CD1c-positive myeloid dendritic cell (primary cell): ENCODE measurements around the gene TNFRSF25.
"Not testable (repeated sequence)": the region's sequence is repeated elsewhere in the genome, so short reads cannot be mapped to it uniquely, and the experiment has no call there.

Source experiments
- DNase-seq: peaks from one replicate; pipeline ENCODE4 v3.0.0-alpha.2; 2016; ENCODE audit errors: extremely low spot score

Gene TNFRSF25

GRCh38 chr1:6468729-6469461 lies 2.9 kb upstream of the TNFRSF25 start:
- no peak for DNase-seq

DNA sequence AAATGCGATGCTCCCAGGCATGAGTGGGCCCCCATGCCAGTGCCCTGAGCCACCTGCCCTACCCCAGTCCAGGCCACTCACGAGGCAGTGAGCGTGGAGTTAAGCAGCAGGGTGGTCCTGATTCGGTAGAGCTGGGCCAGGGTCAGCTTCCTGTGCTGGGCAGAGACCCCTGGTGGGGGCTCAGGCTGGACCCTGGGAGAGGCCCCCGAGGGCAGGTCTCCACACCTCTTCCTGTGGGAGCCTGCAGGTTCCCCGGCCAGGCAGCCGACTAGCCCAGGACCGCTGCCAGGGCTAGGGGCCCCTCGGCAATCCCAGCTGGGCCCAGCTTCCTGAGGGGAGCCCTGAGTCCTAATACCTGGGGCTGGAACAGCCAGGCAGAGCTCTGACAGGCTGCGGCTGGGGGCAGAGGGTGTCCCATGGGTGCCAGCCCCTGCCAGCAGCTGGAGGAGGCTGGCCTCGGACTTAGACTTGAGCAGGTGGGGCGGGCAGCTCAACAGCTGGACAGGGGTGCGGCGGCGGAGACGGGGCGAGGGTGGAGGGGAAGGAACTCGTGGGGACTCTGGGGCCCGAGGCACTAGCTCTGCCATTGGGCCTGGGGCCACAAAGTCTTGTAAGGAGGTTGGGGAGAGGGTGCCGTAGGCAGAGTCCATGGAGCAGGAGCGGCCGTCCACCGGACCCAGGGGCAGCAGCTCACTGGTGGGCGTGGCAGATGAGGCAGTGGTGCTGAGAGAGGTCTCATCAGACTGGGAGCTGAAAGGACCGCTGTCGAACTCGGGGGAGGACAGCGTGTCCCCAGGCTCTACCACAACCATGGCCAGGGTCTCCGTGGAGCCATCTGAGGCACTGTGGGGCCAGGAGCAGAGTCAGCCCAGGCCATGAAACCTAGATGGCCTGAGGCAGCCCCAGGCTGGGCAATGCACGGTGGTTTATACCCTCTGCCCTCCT lies 2.0 kb upstream of the TNFRSF25 start:
- DNase-seq, result no peak

DNA sequence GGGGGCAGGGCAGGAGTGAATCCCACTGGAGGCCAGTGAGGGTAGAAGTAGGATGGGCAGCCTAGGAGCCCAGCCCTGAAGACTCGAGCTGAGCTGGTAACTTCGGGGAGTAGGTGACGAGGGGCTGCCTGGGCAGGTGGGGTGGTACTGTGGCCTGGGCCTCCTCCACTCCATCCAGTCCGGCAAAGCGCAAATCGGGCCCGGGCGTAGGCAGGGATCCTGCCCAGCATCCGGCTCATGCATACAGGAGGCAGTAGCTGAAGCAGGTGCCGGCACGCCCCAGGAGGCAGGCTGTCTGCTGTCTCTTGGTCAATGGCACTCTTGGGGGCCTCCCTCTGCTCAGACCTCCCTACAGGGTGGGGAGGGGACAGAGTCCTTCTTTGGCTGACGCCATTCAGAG lies 1.3 kb upstream of the TNFRSF25 start:
- DNase-seq, result no peak

GRCh38 chr1:6466751-6467150 lies 778 bp upstream of the TNFRSF25 start:
- DNase-seq, result no peak

DNA sequence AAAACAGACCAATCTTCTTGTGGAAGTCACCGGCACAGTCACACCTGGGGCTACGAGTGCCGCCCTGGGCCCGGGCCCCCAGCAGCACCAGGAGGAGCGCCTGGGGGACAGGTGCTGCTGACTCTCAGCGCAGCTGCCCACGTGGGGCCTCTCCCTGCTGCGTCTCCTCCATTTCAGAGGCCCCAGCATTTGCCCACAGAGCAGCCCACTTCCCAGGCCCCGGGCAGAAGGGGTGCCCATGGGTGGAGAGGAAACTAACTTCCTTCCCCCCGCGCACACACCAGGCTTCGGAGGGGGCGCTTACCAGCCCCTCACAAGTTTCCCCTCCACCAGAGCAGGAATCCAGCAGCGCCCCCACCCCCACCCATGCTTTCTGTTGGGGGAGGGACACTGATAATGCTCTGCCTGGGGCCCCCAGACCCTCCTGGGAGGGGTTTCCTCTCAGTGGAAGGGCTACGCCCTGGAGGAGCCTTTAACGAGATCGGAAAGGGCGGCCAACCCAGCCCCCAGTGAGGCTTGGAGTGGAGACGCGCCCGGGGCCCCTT lies 440 bp downstream of the TNFRSF25 start:
- no peak for DNase-seq

DNA sequence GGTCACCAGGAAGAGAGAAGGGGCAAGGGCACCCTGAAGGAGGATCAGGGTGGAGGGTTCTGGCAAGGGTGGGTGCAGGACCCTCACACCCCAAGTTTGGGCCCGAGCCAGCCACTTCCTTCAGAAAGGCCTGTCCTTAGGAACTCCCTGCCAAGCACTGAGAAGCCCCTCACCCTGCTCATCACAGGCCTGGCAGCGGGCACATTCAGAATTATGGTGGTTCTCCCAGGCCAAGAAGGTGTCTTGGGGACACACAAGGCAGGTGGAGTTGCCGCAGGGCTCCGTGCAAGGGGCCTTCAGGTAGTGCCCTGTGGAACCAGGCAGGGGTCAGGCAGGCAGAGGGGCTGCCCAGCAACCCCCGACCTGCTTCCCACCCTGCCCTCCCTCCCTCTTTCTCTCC lies 1.1 kb downstream of the TNFRSF25 start:
- no peak for DNase-seq

- DNase-seq, result no peak
Measured at GRCh38 chr1:6464514-6464836, 1.5 kb downstream of the TNFRSF25 start.

- DNase-seq, result no peak
Measured at GRCh38 chr1:6463120-6463412, 2.9 kb downstream of the TNFRSF25 start.

DNA sequence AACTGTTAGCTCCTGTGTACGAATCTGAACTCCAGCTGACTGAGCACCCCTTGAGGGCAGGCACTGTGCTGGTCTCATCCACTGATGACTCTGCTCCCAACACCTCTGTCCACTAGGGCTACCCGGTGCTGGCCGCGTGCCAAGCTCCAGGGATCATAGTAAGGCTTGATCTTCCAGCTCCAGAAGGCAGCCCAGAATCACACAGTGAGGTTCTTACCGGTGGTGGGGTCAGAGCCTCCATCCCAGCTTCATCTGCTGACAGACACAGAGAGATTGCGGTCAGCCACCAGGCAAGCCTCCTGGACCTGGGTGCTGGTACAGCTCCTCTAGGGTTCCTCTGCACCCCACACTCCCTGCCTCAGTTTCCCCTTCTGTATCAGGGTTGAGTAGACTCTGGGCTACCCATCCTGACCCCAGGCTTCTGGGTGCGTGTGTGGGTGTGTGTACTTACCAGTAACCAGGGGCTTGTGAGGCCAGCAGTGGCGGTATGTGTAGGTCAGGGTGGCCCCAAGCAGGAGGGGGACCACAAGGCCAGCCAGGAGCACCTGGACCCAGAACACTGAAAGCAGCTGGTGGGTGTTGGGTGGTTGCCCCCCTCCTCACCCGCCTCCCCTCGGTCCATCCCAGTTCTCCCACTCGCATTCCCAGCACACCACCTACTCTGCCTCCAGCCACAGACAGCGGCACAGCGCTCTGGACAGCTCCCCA lies 3.4 kb downstream of the TNFRSF25 start:
- DNase-seq, result no peak

- no peak for DNase-seq
Measured at GRCh38 chr1:6461538-6462411, 4.2 kb downstream of the TNFRSF25 start.

GRCh38 chr1:6461051-6461530 lies 4.9 kb downstream of the TNFRSF25 start:
- no peak for DNase-seq

DNA sequence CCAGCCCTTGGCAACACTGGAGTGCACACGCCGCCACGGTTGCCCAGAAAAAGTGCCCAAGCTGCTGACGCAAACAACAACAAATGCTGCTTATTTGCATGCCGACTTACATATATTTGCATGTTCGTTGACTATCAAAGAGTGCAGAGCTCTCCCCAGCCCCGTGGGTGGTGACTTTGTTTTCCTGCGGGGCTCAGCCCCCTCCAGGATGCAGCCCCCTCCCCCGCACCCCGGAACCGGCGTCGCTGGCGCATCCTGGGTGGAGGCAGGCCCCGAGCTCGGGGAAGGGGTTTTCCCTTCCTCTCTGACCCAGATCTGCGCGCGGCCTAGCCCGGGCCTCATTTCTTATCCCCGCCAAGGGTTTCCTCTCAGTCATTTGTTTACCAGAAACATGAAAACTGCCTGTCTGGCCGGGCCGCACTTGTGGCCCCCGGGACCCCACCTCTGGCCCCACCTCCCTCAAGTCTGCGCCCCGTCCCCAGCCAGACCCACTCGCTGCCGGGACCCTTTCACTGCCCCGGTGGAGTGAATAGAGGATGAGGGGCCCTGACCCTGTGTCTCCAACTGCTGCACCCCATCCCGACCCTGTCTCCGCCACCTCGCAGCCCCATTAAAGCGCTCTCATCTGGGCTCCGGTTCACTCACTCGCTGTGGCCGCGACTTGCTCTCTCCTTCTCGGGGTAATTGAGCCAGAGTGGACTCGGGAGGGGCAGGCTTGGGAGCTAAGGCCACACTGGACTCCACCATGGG lies 5.5 kb downstream of the TNFRSF25 start:
- peak; percentile 50 for DNase-seq

DNA sequence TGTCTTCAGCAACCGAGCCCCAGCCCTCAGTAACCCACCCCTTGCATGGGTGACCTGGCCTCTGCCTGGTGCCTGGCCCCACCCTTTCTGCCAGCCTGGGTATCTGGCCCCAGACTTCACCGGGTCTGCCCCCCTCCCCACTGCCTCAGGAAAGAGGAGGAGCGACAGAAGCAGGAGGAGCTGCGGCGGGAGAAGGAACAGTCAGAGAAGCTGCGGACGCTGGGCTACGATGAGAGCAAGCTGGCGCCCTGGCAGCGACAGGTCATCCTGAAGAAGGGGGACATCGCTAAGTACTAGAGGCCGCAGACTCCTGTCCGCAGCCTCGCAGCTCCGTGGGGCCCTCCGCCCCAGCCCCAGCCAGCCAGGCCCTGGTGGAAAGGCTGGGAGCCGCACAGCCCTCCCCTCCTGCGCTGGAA lies 6.1 kb downstream of the TNFRSF25 start:
- DNase-seq, result no peak

DNA sequence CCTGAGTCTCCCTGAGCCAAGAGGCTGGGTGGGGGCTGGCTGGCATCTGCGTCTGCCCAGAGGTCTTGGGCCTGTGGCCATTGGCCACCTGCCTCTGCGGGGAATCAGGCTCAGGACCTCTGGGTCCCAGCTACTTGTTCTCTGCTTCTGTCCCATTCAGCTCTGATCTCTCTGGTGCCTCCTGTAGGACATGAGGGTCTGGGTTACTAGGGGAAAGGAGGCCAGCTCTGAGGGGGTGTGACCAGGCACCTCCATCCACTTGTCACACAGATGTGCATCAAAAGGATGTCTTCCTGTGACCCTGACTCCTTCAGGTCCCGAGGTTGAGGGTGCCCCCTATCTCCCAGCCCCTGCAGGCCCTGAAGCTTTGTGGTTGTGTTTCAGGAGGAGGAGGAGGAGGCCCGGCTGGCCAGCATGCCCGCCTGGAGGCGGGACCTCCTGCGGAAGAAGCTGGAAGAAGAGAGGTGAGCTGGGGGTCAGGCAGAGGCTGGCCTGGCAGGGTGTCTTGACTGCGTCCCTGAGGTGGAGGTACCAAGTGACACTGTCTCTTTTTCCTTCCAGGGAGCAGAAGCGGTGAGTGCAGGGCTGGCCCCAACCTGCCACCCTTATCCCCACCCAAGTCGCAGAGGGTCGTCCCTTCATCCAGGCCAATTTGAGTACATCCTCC lies 9.0 kb downstream of the TNFRSF25 start:
- DNase-seq, result no peak

GRCh38 chr1:6455752-6456520 lies 10.0 kb downstream of the TNFRSF25 start:
- peak; percentile 32 for DNase-seq

DNA sequence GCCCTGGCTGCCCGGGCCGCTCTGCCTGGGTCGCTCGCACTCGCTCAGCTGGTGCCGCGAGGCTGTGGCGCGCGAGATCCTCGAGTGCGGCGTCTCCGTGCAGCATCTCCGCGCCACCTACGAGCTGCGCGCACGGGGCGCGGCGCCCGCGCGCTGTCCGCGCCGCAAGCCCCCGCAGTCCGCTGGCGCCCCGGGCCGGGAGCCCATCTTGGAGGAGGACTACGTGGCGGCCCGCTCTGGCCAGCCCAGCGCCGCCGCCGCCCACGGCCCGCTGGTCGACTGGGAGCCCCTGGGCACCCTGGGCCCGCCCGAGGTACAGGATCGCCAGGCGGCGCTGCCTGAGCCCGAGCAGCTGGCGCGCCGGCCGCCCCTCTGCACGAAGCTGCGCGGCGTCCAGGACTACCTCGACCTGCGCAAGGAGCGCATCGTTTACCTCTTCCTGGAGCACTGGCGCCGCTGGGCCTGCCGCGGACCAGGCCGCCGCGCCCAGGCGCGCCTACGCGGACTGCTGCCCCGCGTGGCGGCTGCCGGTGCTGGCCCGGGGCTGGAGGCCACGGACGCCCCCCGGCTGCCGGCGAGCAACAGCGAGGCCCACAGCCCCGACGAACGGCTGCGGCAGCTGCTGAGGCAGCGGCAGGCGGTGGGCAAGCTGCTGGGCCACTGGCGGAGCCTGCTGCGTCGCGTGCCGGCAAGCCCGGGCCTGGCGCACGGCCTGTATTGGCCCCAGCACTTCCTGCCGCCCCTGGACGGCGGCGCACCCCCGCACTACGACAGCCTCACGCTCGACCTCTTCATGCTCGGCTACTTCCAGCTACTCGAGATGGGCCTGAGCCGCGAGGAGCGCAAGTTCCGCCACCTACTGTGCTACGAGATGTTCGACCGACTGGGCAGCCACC lies 10.9 kb downstream of the TNFRSF25 start:
- peak; percentile 59 for DNase-seq

- DNase-seq, result not testable (repeated sequence)
Measured at GRCh38 chr1:6453895-6454855, 11.8 kb downstream of the TNFRSF25 start.
